AG08396 (cell line): ENCODE results near the gene ELOVL5.

Experiments used
- DNase-seq: peaks from one replicate; pipeline ENCODE4 v3.0.0; 2012; ENCODE audit warnings: low spot score, mixed read lengths

The ELOVL5 gene

DNA sequence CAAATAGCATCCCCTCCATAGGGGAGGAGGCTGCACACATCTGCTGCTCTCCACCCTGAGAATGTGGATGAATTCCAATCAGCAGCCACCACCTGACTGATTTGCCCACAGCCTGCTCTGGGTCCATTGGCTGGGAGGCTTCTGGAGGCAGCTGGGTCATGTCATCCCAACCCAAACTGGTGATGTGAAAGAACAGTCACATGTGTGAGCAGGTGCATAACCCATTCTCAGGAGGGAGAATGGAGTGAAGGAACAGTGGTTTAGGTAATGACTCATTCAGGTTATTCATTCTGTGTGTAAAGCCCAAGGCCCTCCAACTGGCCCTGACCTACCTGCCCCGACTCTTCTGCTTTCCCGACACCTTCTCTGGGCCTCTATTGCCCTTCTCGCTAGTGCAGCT is 109.2 kb downstream of the ELOVL5 start:
- DNase-seq: no peak

DNA sequence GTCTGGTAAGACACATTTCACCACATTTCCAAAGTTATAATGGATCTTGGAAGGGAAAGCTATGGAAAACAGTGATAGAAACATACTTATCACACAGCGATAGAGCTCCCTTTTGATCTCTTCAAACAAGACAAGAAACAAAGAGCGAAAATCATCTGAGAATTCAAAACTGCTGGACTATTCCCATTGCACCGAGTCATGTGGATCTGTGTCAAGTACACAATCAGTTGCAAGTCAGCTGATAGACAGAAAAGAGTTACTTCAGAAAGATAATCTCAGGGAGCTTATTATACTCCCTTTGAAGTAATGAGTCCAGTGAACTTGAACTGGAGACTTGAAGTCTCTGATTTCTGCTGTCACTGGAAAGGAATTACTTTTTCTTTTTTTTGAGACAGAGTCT is 110.4 kb downstream of the ELOVL5 start:
- DNase-seq: no peak

GRCh38 chr6:53236241-53236640 is 112.5 kb downstream of the ELOVL5 start:
- DNase-seq: no peak

GRCh38 chr6:53235508-53235907 is 113.2 kb downstream of the ELOVL5 start:
- DNase-seq: no peak

GRCh38 chr6:53233309-53233708 is 115.4 kb downstream of the ELOVL5 start:
- DNase-seq: no peak

DNA sequence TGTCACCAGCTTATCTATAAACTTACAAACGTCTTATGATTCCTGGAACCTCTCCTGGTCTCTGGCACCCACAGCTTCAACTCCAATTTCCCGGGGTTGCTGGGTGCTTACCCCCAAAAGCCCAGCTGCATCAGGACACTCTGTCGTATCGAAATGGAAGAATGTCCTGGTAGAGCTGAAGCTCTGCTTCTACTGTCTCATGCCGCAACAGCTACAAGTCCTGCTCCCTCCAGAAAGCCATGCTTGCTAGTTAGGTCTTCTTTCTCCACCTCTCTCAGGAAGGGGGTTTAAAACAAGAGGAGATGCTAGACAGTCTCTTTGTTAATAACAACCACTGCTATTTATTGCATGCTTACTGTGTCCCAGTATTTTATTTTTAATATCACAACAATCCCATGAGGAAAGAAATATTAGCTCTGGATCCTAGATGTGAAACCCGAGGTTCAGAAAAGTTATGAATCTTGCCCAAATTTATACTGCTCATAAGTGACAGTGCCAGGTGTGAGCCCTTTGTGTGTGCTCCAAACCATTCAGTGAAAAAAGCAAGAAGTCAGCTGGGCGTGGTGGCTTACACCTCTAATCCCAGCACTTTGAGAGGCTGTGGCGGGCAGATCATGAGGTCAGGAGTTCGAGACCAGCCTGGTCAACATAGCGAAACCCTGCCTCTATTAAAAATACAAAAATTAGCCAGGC is 117.8 kb downstream of the ELOVL5 start:
- DNase-seq: no peak

DNA sequence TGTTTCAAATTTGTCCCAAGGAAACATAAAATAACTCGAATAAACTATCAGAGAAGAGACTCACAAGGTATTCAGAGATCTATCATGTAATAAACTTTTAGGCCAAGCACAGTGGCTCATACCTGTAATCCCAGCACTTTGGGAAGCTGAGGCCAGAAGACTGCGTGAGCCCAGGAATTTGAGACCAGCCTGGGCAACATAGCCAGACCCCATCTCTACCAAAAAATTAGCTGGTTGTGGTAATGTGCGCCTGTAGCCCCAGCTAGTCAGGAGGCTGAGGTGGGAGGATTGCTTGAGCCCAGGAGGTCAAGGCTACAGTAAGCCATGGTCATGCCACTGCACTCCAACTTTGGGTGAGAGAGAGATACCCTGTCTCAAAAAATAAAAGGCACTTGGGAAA is 120.9 kb downstream of the ELOVL5 start:
- DNase-seq: no peak

GRCh38 chr6:53220605-53221004 is 128.1 kb downstream of the ELOVL5 start:
- no peak for DNase-seq
